NCI-H1417 (cell line): ENCODE data around the gene MINDY3.

Experiments used
- DNase-seq, 3 experiments: peaks; one replicate each; lab custom pipeline; 2025; lab: John Stamatoyannopoulos, UW

MINDY3 gene

GRCh38 chr10:15738270-15738925, 121.9 kb downstream of the MINDY3 start:
- no peak for DNase-seq

- no peak for DNase-seq
These were observed 122.7 kb downstream of the MINDY3 start for GRCh38 chr10:15737656-15738055.

- DNase-seq: no peak
These were observed 124.5 kb downstream of the MINDY3 start for GRCh38 chr10:15735763-15736162.

- DNase-seq: no peak
These were observed 130.0 kb downstream of the MINDY3 start for GRCh38 chr10:15730341-15730740.

GRCh38 chr10:15729890-15730289, 130.4 kb downstream of the MINDY3 start:
- no peak for DNase-seq
